ENCODE results near the gene LRRC4C.

Gene LRRC4C

GRCh38 chr11:41289408-41289807 lies 170.0 kb downstream of the LRRC4C start:
- Histone ChIP-seq H3K4me2 (no peak overlapping the region), H4K20me1 (no peaks in the 10 kb centered on the region)

DNA sequence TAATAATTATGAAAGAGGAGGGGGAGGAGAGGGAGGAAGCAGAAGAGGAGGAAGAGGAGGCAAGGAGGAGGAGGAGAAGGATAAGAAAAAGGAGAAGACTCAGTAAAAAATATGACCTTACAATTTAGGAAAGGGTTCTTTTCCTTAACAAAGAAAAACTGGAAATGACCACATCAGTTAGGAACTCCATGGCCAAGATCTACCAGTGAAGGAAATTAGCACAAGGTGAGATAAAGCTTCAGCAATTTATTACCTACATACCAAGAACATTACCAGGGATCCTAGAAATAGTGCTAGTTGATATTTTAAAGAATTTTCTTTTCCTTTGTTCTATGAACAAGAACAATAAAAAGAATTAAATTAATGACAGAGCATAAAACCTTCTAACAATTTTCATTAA lies 172.7 kb downstream of the LRRC4C start:
- no peaks in the 10 kb centered on the region for H4K20me1 ChIP-seq
- no peak overlapping the region for H3K27ac ChIP-seq
- no peak overlapping the region for H3K4me2 ChIP-seq
- H3K9ac ChIP-seq, result no peak overlapping the region
- no peaks in the 10 kb centered on the region for H3K36me3 ChIP-seq
- no peaks in the 10 kb centered on the region for H3K27me3 ChIP-seq
- no peaks in the 10 kb centered on the region for H3K4me1 ChIP-seq
- no peaks in the 10 kb centered on the region for H3K9me3 ChIP-seq (replicated peaks in 1 of 11)
- no peak overlapping the region for H3K4me3 ChIP-seq
- no peak for TF ChIP-seq Cebpa-rat (IDR thresholded peaks at IDR 0.05)

More at GRCh38 chr11:41289408-41289807, 170.0 kb downstream of the LRRC4C start:
- Histone ChIP-seq H3K9ac (no peak overlapping the region), H3K27me3 (no peaks in the 10 kb centered on the region), H3K4me1 (no peaks in the 10 kb centered on the region), H3K4me3 (no peak overlapping the region), H3K27ac (no peak overlapping the region), H3K9me3 (replicated peaks in 1 of 11) (no peaks in the 10 kb centered on the region), H3K36me3 (no peaks in the 10 kb centered on the region)
- no peak for TF ChIP-seq Cebpa-rat (IDR thresholded peaks at IDR 0.05)

- Histone ChIP-seq H3K36me3 (no peaks in the 10 kb centered on the region), H3K27ac (no peak overlapping the region), H4K20me1 (no peaks in the 10 kb centered on the region), H3K9me3 (replicated peaks in 1 of 11) (no peaks in the 10 kb centered on the region), H3K4me3 (no peak overlapping the region), H3K4me2 (no peak overlapping the region), H3K27me3 (no peaks in the 10 kb centered on the region), H3K4me1 (no peaks in the 10 kb centered on the region; a peak in 1 of 20 replicates), H3K9ac (no peak overlapping the region)
- no peak for TF ChIP-seq Cebpa-rat (IDR thresholded peaks at IDR 0.05)
Observed at GRCh38 chr11:41284354-41284753, 175.1 kb downstream of the LRRC4C start.

DNA sequence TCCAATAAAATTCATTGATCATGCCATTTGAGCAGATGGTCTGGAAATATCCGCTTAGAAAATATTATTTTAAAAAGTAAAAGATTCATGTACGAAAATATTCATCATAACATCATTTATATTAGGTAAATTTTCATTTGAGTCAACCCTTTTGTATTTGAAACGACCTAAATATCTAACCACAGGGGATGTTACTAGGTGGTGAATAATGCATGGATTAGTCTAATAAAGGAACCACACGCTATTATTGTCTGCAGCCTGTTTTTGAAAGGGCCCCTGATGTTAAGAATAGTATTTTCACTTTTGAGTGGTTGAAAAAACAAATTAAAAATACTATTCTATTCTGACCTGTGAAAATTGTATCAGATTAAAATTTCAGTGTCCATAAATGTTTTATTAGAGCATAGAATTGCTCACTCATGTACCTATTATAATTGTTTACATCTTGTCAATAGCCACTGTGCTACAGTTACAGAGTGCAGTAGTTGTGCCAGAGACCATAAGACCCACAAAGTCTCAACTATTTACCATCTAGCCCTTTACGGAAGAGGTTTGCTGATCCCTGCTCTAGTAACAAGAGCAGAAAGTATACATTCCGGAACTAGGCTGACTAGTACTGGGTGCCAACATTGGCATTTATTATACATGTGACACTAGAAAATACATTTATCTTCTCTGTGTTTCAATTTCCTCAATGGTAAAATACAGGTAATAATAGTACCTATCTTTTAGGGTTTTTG lies 176.1 kb downstream of the LRRC4C start:
- Histone ChIP-seq H3K36me3 (no peaks in the 10 kb centered on the region), H3K9me3 (replicated peaks in 1 of 11) (no peaks in the 10 kb centered on the region), H3K9ac (no peak overlapping the region), H3K4me2 (no peak overlapping the region), H4K20me1 (no peaks in the 10 kb centered on the region), H3K4me1 (no peaks in the 10 kb centered on the region; a peak in 1 of 20 replicates), H3K27me3 (no peaks in the 10 kb centered on the region), H3K27ac (no peak overlapping the region), H3K4me3 (no peak overlapping the region)
- no peak for TF ChIP-seq Cebpa-rat (IDR thresholded peaks at IDR 0.05)

- H3K27ac ChIP-seq, result no peak overlapping the region
- H3K9ac ChIP-seq, result no peak overlapping the region
- no peaks in the 10 kb centered on the region for H4K20me1 ChIP-seq
- H3K4me1 ChIP-seq, result no peaks in the 10 kb centered on the region; a peak in 1 of 20 replicates
- TF ChIP-seq Cebpa-rat (IDR thresholded peaks at IDR 0.05), result no peak
- H3K4me3 ChIP-seq, result no peak overlapping the region
- H3K36me3 ChIP-seq, result no peaks in the 10 kb centered on the region
- H3K27me3 ChIP-seq, result no peaks in the 10 kb centered on the region
- H3K4me2 ChIP-seq, result no peak overlapping the region
- H3K9me3 ChIP-seq (replicated peaks in 1 of 11), result no peaks in the 10 kb centered on the region
Observed at GRCh38 chr11:41282395-41282794, 177.1 kb downstream of the LRRC4C start.

DNA sequence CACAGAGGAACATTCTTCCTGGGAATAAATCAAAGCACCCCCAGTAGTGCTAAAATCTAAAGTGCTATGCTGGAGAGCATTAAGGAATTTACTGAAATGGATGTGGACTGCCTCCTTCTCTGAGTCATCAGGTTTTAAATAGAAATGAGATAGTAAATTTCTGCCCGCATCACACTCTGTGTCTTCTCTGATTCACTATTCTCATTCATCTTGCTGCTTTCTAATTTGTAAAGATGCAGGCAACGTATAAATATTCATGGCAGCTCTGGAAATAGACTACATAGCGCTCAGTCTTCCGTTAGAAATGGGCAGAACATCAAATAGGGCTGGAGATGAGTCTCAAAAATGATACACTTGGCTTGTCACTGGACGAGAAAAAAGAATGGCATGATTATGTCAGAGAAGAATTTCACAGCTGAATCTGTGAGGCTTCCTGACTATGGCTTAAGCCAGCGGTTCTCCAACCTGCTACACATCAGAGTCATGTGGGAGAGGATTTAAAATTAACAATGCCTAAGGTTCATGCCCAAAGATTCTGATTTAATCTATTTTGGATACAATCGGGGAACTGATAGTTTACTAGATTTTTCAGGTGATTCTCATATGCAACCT lies 178.2 kb downstream of the LRRC4C start:
- Histone ChIP-seq H3K27me3 (no peaks in the 10 kb centered on the region), H4K20me1 (no peaks in the 10 kb centered on the region), H3K9me3 (replicated peaks in 1 of 11) (no peaks in the 10 kb centered on the region), H3K4me3 (no peak overlapping the region), H3K4me2 (no peak overlapping the region), H3K36me3 (no peaks in the 10 kb centered on the region), H3K4me1 (no peaks in the 10 kb centered on the region; a peak in 1 of 20 replicates), H3K27ac (no peak overlapping the region), H3K9ac (no peak overlapping the region)
- TF ChIP-seq Cebpa-rat (IDR thresholded peaks at IDR 0.05), result no peak

DNA sequence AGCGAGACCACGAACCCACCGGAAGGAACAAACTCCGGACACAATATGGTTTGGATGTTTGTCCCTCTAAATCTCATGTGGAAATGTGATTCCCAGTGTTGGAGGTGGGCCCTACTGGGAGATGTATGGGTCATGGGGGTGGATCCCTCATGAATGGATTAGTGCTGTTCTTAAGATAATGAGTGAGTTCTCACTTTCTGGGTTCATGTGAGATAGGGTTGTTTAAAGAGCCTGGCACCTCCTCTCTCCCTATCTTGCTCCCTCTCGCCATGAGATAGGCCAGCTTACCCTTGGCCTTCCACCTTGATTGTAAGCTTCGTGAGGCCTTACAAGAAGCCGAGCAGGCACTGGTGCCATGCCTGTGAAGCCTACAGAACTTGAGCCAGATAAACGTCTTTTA lies 184.6 kb downstream of the LRRC4C start:
- Histone ChIP-seq H4K20me1 (no peaks in the 10 kb centered on the region), H3K4me3 (no peak overlapping the region), H3K36me3 (no peaks in the 10 kb centered on the region), H3K27me3 (no peaks in the 10 kb centered on the region), H3K4me2 (no peak overlapping the region), H3K9ac (no peak overlapping the region), H3K4me1 (no peaks in the 10 kb centered on the region), H3K9me3 (replicated peaks in 1 of 11) (no peaks in the 10 kb centered on the region), H3K27ac (no peak overlapping the region)
- TF ChIP-seq Cebpa-rat (IDR thresholded peaks at IDR 0.05), result no peak

DNA sequence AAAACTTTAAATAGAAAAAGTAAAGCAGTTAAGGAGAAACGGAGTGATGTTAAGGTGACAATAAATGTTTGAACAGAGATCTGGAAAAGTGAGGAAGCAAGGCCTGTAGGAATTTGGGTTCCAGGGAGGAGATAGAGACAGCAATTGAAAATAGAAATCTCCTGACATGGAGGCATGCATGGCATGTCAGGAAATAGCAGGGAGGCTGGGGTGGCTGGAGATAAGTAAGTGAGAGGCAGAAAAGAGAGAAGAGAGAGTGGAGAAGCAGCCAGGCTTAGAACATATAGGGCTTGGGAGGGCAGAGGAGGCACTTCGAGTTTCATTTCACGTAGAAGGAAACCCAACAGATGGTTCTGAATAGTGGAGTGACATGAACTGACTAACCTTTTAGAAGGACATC lies 185.5 kb downstream of the LRRC4C start:
- no peak overlapping the region for H3K9ac ChIP-seq
- no peak overlapping the region for H3K4me3 ChIP-seq
- no peaks in the 10 kb centered on the region for H3K27me3 ChIP-seq
- H3K4me2 ChIP-seq, result no peak overlapping the region
- no peaks in the 10 kb centered on the region for H3K4me1 ChIP-seq
- no peak overlapping the region for H3K27ac ChIP-seq
- H3K36me3 ChIP-seq, result no peaks in the 10 kb centered on the region
- no peaks in the 10 kb centered on the region for H3K9me3 ChIP-seq (replicated peaks in 1 of 11)
- H4K20me1 ChIP-seq, result no peaks in the 10 kb centered on the region
- TF ChIP-seq Cebpa-rat (IDR thresholded peaks at IDR 0.05), result no peak

DNA sequence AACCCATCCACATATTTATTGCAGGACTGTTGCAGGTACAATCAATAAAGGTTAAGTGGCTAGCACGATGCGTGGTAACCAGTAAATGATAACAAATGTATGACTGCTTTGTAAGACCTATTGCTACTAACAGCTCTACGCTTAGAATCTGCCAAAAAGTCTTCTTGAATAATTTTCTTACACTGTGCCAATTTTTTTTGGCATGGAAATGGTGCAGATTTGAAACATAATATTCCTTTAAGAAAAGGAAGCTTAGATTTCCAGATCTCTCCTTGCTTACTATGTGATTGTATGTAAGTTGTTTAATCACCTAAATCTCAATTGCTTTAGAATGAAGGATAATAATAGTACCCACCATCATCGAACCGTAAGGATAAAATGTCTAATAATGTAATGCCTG lies 192.0 kb downstream of the LRRC4C start:
- no peak overlapping the region for H3K9ac ChIP-seq
- no peaks in the 10 kb centered on the region for H3K9me3 ChIP-seq (replicated peaks in 1 of 11)
- no peaks in the 10 kb centered on the region for H3K36me3 ChIP-seq

GRCh38 chr11:41256041-41256440 lies 203.4 kb downstream of the LRRC4C start:
- no peak for TF ChIP-seq Cebpa-rat (IDR thresholded peaks at IDR 0.05)
- Histone ChIP-seq H3K27ac (no peak overlapping the region), H3K27me3 (no peaks in the 10 kb centered on the region), H3K9me3 (replicated peaks in 1 of 11) (peaks cover 0 to 9% (median 0%) of the 10 kb centered on the region in 11 experiments; a peak in 3 of 22 replicates), H3K4me2 (no peak overlapping the region), H3K36me3 (no peaks in the 10 kb centered on the region), H4K20me1 (no peaks in the 10 kb centered on the region), H3K9ac (no peak overlapping the region), H3K4me3 (no peak overlapping the region), H3K4me1 (peaks cover 0 to 25% (median 0%) of the 10 kb centered on the region in 10 experiments; a peak in 6 of 20 replicates)

More for the DNA sequence above, 192.0 kb downstream of the LRRC4C start:
- no peak for TF ChIP-seq Cebpa-rat (IDR thresholded peaks at IDR 0.05)
- H3K4me2 ChIP-seq, result no peak overlapping the region
- no peaks in the 10 kb centered on the region for H3K27me3 ChIP-seq
- H3K27ac ChIP-seq, result no peak overlapping the region
- no peak overlapping the region for H3K4me3 ChIP-seq
- no peaks in the 10 kb centered on the region for H3K4me1 ChIP-seq
- H4K20me1 ChIP-seq, result no peaks in the 10 kb centered on the region
